KOPT-K1 (cell line): Measurements from ENCODE around the gene GRIP1.

Experiments
- H3K27ac ChIP-seq: fragments of 200-600 bp; sonication (generic); 2 replicates; pipeline ENCODE4 v1.5.1; 2016; ENCODE audit warnings: antibody characterized with exemption, mild to moderate bottlenecking, low read depth, low read length; ENCODE audit not compliant: poor library complexity, severe bottlenecking
- H3K36me3 ChIP-seq: fragments of 200-600 bp; sonication (generic); 2 replicates; pipeline ENCODE4 v1.5.1; 2017; ENCODE audit warnings: antibody characterized with exemption, mild to moderate bottlenecking, low read length, moderate library complexity; ENCODE audit not compliant: insufficient read depth
- H3K9me3 ChIP-seq: fragments of 200-600 bp; sonication (generic); 2 replicates; pipeline ENCODE4 v1.5.1; 2017; ENCODE audit warnings: antibody characterized with exemption, low read length, mild to moderate bottlenecking; ENCODE audit not compliant: insufficient read depth, poor library complexity, severe bottlenecking

GRIP1 gene, protein sequence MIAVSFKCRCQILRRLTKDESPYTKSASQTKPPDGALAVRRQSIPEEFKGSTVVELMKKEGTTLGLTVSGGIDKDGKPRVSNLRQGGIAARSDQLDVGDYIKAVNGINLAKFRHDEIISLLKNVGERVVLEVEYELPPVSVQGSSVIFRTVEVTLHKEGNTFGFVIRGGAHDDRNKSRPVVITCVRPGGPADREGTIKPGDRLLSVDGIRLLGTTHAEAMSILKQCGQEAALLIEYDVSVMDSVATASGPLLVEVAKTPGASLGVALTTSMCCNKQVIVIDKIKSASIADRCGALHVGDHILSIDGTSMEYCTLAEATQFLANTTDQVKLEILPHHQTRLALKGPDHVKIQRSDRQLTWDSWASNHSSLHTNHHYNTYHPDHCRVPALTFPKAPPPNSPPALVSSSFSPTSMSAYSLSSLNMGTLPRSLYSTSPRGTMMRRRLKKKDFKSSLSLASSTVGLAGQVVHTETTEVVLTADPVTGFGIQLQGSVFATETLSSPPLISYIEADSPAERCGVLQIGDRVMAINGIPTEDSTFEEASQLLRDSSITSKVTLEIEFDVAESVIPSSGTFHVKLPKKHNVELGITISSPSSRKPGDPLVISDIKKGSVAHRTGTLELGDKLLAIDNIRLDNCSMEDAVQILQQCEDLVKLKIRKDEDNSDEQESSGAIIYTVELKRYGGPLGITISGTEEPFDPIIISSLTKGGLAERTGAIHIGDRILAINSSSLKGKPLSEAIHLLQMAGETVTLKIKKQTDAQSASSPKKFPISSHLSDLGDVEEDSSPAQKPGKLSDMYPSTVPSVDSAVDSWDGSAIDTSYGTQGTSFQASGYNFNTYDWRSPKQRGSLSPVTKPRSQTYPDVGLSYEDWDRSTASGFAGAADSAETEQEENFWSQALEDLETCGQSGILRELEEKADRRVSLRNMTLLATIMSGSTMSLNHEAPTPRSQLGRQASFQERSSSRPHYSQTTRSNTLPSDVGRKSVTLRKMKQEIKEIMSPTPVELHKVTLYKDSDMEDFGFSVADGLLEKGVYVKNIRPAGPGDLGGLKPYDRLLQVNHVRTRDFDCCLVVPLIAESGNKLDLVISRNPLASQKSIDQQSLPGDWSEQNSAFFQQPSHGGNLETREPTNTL

DNA sequence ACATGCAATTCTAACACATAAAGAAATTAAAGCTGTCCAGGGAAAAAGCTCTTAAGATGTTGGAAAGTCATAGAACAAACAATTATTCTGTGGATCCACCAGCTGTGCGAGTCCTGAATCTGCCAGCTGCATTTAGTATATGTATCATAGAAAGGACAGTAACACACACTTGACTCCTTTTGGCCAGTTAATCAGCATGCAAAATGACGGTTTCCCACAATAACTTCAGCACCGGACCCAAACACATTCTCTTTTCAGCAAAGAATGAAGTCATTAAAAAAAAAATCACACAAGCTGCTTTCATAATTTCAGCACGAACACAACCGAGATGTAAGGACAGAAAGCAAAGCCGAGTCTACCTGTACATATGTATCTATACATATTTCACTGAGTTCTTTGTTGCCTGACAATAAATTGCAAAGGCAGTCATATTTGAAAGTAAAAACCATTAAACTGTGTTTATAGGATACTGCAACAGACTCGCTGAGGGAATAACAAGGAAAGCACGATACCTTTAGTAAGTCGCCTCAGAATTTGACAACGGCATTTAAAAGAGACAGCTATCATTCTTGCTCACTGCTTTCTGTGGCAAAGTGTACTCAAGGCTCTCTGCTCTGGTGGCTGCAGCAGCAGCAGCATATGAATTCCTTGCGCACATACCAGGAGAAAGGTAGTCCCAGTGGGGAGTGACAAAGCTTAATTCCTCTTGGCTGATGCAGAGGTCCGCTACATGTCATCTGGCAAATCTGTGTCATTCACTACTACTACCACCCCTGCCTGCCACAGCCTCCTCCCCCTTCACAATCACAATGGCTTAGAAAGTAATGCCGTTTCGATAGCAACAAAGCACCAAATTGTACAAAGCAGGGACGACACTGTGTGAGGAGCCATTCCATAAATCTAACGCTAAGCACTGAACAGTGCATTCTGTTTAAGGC lies at the start of gene GRIP1:
Gene GRIP1 (minus strand): TSS at position 739 of the 938 bp plus-strand sequence. CDS start 172 bp downstream, at position 567.
- Histone ChIP-seq H3K27ac (no peak within 1 kb of the TSS), H3K36me3 (no peaks in the 10 kb centered on the region), H3K9me3 (no peaks in the 10 kb centered on the region)

DNA sequence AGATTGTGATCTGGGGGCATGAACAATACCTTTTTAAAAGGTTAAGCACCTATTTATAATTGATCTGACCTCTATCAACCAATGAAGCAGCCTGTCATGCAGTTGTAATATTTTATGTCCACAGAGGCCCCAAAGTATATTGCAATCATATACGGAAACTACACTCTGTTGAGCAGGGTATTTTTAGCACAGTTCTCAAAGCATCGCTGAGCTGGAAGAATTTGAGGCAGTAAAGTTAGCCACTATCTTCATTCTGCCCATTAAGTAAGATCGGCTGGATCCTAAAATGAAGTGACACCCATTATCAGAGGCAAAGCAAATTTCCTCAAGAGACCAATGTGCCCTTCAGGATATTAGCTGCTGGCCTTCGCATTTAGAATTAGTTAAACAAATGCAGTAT lies 47.7 kb upstream of the GRIP1 start:
- no peaks in the 10 kb centered on the region for H3K36me3 ChIP-seq
- H3K27ac ChIP-seq = no peak overlapping the region
- H3K9me3 ChIP-seq = no peaks in the 10 kb centered on the region

DNA sequence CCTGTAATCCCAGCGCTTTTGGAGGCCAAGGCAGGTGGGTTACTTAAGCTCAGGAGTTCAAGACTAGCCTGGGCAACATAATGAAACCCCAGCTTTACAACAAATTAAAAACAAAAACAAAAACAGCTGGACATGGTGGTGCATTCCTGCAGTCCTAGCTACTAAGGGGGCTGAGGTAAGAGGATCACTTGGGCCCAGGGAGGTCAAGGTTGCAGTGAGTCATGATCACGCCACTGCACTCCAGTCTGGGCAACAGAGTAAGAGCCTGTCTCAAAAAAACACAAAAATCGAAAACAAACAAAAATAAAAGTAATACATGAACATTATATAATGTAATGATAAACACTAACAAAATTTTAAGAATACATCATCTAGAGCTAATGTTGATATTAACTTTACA lies 46.2 kb upstream of the GRIP1 start:
- H3K27ac ChIP-seq = no peak overlapping the region
- no peaks in the 10 kb centered on the region for H3K36me3 ChIP-seq
- no peaks in the 10 kb centered on the region for H3K9me3 ChIP-seq

DNA sequence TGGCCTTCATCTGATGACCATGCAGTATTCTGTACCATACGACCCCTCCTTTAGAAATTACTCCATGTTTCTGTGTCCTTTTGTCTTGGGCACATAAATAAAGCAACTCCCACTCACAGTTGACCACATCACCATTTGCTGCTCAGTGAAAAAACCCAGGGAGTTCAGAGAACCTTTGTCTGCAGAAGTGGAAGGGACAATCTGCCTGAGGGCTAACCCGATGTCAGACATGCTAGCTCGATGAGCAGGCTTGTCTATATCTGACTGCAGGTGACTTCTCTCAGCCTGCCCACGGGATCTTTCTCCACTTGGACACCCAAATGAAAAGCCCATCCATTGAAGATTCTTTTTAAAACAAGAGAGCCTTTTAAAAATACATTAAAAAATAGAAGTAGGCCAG lies 45.7 kb upstream of the GRIP1 start:
- H3K27ac ChIP-seq = no peak overlapping the region
- no peaks in the 10 kb centered on the region for H3K9me3 ChIP-seq
- H3K36me3 ChIP-seq = no peaks in the 10 kb centered on the region

DNA sequence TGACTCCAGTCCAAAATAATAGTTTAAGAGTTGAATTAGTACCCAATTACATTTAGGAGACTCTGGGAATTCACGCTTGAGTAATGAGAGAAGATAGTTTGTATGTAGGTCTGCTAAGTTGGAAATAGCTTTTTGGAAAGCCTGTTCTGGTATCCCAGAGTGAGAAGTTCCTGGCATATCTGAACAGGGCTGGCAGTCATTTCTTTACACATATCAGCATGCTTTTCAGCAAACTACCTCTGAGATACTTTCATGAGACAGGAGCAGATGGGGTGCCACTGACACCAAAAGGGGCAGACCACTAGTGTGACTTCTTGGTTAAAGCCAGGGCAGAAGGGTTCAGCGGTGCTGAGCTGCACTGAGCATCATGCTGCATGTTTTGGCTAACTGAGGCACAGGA lies 45.1 kb upstream of the GRIP1 start:
- H3K27ac ChIP-seq = no peak overlapping the region
- no peaks in the 10 kb centered on the region for H3K36me3 ChIP-seq
- H3K9me3 ChIP-seq = no peaks in the 10 kb centered on the region

DNA sequence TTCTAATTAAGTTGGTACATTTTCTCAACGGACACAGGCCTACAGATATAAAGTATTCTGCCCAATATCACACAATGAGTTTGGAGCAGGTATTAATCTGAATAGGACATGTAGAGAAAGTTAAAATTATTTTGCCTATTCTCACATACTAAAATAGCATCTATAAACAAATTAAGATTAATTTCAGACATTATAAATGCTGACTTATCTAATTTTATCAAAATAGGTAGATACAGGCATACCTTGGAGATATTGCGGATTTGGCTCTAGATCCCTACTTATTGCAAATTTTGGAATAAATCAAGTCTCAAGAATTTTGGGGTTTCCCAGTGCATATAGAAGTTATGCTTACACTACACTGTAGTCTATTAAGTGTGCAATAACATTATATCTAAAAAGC lies 41.0 kb upstream of the GRIP1 start:
- no peaks in the 10 kb centered on the region for H3K36me3 ChIP-seq
- no peaks in the 10 kb centered on the region for H3K9me3 ChIP-seq
- no peak overlapping the region for H3K27ac ChIP-seq

DNA sequence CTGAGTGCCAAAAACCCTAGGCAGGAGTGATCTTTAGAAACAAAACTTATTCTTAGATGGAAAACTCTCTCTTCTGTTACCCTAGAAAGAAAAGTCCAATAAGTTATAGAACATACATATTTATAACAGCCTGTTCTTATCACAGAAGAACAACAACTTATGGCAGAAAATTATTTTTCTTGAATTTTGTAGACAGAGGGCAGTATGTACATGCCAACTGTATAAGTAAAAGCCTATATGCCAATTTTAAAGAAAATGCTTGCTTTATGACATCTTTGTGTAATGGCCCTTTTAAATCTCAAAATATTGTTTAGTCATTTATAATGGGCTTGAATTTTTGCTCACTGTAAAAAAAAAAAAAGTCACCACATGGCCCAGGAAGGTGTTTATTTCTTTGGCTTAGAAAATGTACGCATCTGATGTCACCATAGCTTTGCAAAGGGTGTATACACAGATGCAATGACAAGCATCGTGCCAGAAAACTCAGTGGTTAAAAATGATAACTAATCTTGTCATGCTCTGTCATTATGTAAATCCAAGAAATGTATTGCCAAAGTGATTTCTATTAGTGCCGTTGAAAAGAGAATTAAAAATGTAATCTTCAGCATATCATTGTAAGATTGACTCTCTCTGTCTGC lies 38.3 kb upstream of the GRIP1 start:
- Histone ChIP-seq H3K36me3 (no peaks in the 10 kb centered on the region), H3K9me3 (no peaks in the 10 kb centered on the region), H3K27ac (no peak overlapping the region)

DNA sequence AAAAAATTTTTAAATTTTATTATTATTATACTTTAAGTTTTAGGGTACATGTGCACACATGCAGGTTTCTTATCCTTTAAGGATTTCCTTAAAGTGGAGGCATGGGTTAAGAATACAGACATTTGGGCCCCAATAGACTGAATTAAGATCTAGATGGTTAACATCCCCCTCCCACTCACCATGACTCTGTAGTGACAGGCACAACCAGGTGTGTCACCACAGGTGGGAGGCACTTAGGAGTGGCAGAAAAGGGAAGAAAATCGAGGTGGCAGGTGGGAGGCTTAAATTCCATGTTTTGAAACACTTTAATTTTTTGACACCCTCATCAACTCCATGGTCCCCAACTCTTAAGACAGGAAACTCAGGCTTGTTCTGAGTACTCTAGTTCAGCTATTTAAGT lies 37.6 kb upstream of the GRIP1 start:
- no peaks in the 10 kb centered on the region for H3K9me3 ChIP-seq
- H3K27ac ChIP-seq = no peak overlapping the region
- no peaks in the 10 kb centered on the region for H3K36me3 ChIP-seq

DNA sequence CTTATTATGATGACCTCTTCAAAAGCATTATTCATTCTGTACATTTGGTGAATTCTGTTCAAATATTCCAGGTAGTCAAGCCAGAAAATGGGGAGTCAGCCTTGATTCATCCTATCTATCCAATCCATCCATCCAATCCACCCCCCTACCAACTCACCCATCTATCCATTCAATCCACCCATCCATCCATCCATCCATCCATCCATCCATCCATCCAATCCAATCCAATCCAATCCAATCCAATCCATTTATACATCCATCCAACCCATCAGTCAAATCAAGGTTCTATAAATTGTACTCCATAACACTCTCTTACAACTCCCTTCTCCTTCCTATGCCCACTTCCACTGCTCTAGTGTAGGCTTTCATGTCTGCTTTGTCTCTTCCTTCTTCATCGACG lies 35.8 kb upstream of the GRIP1 start:
- Histone ChIP-seq H3K27ac (no peak overlapping the region), H3K9me3 (no peaks in the 10 kb centered on the region), H3K36me3 (no peaks in the 10 kb centered on the region)

DNA sequence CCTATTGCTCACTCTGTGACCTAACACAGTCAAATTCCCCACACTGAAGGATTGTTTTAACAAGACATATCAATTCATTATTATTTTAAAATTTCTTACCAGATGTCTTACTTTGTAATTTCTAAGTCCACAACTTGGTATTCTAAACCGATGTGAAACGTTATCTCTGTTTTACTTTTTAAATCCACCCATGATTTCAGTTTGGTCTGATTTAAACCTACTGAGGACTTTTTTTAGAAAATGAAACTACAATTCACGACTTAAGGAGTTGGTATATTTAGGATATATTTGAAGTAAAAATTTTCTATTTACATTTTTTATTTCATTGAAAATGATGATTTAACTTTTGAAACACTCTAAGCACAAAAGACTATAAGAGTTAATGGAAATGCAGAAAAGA lies 35.1 kb upstream of the GRIP1 start:
- no peak overlapping the region for H3K27ac ChIP-seq
- H3K36me3 ChIP-seq = no peaks in the 10 kb centered on the region
- H3K9me3 ChIP-seq = no peaks in the 10 kb centered on the region

DNA sequence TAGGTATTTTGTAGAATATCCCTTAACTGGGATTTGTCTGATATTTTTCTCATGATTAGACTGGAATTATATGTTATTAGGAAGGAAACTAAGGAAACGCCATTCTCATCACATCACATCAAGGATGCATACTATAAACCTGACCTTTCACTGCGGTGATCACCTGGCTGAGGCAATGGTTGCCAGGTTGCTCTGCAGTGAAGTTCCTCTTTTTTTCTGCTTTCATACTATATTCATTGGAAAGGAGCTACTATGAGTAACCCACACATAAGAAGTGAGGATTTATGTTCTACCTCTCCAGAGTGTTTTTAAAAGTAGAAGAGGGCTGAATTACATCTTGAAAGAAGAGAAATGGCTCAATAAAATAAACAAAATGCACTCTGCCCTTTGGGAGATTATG lies 31.0 kb upstream of the GRIP1 start:
- no peaks in the 10 kb centered on the region for H3K9me3 ChIP-seq
- no peaks in the 10 kb centered on the region for H3K36me3 ChIP-seq
- no peak overlapping the region for H3K27ac ChIP-seq

DNA sequence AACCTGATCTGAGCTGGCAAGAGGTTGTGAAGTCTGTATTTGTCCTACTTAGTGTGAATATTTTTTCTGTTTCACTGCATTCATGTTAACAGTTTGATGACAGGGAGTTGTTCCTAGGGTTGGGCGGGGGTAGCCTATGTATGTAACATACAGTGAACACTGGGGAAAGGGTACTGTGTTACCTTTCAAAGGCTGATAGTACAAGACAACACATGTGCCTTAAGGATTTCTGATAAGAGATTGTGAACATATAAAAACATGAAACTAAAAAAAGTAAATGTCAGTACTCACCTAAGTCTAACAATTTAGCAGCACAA lies 30.5 kb upstream of the GRIP1 start:
- no peaks in the 10 kb centered on the region for H3K9me3 ChIP-seq
- no peaks in the 10 kb centered on the region for H3K36me3 ChIP-seq
- H3K27ac ChIP-seq = no peak overlapping the region

DNA sequence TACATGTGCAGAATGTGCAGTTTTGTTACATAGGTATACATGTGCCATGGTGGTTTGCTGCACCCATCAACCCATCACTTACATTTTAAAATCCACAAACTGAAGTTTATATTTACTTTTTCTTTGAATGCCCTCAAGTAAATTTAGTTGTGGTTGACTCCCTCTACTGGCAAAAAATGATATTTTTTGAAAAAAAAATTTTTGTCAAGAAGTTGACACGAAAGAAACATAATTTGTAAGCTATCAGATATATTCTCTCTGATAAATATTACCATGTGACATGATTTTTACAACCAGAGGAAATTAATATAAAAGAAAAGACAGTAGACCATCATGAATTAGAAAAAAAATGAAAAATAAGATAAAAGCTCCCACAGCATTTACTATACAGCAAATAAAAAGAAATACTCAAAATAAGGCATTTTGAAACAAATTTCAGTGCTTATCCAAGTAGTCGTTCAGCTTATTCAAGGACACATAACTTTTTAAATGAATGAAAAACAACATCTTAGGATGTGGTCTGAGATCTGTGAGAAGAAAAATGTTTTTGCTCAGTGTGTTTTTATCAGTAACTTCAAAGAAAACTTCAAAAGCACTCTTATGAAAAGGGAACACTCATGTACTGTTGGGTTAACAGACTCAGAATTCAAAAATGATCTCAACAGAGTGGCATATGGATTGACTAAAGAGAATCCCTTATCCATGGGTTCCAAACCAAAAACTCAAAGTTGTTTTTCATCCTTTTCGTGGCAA lies 30.0 kb upstream of the GRIP1 start:
- H3K9me3 ChIP-seq = no peaks in the 10 kb centered on the region
- no peaks in the 10 kb centered on the region for H3K36me3 ChIP-seq
- no peak overlapping the region for H3K27ac ChIP-seq
